Measurements from ENCODE around the gene C19orf53.
"Not testable (repeated sequence)": the region's sequence is repeated elsewhere in the genome, so short reads cannot be mapped to it uniquely, and the experiment has no call there.

C19orf53 gene

DNA sequence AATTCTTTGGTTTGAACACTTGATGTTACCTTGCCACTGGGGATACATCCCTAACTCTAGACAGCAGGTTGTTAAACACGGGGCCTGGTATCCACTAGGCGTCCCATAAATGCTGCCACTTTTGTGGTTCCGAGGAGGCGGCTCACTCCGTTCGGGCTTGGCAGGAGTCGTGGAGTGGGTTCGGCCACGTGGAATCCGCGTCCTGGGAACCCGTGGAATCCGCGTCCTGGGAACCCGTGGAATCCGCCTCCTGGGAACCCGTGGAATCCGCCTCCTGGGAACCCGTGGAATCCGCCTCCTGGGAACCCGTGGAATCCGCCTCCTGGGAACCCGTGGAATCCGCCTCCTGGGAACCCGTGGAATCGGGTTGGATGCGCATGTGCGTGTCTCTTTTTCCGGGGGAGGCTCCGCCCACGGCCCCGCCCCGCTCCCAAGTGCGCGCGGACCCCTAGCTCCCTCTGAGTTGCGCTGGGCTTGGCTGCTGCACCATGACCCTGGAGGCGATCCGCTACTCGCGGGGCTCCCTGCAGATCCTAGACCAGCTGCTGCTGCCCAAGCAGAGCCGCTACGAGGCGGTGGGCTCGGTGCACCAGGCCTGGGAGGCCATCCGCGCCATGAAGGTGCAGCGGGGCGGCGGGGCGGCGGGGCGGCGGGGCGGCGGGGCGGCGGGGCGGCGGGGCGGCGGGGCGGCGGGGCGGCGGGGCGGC lies 10.0 kb upstream of the C19orf53 start, which contains the start of gene MRI1:
Gene MRI1 (plus strand): TSS at position 422 of the 707 bp plus-strand sequence. CDS start 67 bp downstream, at position 489.
- peak; percentile 43 for DNase-seq

DNA sequence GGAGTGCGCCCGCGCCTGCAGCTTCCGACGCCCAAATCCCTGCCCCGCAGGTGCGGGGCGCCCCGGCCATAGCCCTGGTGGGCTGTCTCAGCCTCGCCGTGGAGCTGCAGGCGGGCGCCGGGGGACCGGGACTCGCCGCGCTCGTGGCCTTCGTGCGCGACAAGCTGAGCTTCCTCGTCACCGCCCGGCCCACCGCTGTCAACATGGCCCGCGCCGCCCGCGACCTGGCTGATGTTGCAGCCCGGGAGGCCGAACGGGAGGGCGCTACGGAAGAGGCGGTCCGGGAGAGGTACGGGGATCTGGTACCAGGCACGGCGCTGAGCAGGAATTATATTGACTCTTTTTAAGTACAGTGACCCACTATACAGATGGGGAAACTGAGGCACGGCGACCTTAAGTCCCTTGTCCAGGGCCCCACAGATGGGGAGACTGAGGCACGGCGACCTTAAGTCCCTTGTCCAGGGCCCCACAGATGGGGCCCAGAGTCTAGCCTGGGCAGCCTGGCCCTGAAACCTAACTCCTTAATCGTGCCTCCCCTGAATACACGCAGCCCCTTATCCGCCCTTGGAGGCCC lies 9.3 kb upstream of the C19orf53 start:
- DNase-seq: no peak

DNA sequence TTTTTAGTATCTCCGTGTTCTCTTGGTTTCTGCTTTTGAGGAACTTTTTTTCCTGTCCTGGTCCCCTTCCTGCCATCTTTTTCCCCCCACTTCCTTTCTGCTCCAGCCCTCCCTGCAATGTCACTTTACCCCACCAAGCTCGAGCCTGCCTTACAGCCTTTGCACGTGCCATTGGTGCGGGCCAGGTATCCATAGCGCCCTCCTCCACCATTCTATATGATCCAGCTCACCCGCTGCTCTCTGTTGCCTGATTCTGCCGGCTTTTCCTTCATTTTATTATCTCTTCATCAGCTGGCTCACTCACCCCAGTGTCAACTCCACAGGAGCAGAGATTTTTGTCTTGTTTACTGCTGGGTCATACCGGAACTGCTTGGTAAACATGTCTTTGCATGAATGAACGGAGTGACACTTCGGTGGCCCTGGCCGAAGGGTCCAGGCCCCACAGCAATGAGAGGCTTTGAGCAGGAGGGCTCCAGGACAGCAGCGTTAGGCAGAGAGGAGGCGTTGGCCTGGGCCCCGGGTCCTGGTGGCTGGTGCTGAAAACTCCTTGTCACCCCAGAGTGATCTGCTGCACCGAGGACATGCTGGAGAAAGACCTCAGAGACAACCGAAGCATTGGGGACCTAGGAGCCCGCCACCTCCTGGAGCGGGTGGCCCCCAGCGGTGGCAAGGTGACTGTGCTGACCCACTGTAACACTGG lies 8.7 kb upstream of the C19orf53 start:
- DNase-seq: no peak

DNA sequence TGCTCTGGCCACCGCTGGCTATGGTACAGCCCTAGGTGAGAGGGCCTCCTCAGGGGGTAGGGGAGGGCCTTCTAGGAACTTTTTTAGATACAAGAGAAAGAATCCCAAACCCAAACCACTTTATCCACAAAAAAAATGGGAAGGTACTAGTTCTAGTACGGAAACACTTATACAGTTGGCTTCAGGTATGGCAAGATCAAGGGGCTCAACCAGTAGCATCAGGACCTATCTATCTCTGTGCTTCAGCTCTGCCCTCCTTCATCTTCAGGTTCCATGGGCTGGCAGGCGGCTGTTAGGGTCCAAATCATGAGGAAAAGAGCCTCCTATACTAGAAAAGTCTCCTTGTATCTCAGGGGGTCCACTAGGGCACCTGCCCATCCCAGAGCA lies 8.2 kb upstream of the C19orf53 start:
- no peak for DNase-seq

DNA sequence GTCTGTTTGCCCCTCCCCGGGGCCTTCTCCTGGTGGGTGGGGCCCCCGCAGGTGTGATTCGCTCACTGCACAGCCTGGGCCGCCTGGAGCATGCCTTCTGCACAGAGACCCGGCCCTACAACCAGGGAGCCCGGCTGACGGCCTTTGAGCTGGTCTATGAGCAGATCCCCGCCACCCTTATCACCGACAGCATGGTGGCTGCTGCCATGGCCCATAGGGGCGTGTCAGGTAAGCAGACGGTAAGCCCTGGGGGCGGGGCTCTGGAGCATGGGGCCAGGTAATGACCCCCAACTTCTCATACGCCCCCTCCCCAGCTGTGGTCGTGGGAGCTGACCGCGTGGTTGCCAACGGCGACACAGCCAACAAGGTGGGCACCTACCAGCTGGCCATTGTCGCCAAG lies 5.7 kb upstream of the C19orf53 start:
- DNase-seq: no peak

DNA sequence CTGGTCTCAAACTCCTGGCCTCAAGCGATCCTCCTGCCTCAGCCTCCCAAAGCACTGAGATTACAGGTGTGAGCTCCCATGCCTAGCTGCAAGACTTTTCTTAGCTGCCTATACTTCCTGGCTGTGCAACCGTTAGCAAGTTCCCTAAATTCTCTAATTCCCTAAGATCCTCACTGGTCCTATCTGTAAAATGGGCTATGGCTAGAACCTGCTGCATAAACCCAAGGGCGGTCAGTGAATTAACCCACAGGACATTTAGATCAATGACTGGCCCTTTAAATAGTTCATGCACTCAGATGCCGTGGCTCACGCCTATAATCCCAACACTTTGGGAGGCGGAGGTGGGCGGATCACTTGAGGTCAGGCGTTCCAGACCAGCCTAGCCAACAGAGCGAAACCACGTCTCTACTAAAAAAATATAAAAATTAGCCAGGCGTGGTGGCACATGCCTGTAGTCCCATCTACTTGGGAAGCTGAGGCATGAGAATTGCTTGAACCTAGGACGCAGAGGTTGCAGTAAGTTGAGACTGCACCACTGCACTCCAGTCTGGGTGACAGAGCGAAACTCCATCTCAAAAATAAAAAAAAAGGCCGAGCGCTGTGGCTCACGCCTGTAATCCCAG lies 4.1 kb upstream of the C19orf53 start:
- DNase-seq: no peak

DNA sequence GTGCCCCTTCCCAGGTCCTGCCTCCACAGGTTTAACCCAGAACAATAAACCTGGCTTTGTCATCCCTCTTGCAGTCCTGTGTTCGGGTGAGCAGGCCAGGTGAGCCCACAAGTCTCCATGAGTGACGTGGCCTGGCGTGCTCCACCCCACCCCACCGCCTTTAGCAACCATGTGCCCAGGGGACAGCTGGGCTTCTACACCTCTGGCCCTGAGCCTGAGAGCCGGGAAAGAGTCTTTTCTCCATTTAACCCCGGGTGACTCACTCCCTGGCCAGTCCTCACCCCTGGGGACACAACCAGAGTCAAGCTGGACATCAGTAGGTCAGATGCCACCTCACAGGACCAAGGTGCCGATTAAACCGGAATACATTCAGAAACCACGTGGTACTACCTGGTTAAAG lies 4.1 kb downstream of the C19orf53 start:
- no peak for DNase-seq

DNA sequence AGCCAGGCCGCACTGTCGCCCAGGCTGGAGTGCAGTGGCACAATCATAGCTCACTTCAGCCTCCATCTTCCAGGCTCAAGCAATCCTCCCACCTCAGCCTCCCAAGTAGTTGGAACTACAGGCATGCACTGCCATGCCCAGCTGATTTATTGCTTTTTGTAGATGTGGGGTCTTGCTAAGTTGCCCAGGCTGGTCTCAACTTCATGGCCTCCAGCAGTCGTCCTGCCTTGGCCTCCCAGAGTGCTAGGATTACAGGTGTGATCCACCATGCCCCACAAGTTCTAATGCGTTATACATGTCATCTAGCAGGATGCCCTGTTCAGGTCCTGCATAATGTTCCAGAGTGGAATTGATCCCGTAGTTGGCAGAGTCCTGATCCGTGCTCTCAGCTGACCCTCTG lies 4.6 kb downstream of the C19orf53 start:
- no peak for DNase-seq

DNA sequence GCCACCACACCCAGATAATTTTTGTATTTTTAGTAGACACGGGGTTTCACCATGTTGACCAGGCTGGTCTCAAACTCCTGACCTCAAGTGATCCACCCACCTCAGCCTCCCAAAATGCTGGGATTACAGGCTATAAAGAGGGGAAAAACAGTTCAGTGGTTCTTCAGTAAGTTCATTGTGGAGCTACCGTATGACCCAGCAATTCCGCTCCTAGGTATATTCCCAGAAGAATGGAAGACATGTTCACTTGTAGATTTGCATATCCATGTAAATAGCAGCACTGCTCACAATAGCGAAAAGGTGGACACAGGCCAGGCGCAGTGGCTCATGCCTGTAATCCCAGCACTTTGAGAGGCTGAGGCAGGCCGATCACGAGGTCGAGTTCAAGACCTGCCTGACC lies 5.5 kb downstream of the C19orf53 start:
- not testable (repeated sequence) for DNase-seq

DNA sequence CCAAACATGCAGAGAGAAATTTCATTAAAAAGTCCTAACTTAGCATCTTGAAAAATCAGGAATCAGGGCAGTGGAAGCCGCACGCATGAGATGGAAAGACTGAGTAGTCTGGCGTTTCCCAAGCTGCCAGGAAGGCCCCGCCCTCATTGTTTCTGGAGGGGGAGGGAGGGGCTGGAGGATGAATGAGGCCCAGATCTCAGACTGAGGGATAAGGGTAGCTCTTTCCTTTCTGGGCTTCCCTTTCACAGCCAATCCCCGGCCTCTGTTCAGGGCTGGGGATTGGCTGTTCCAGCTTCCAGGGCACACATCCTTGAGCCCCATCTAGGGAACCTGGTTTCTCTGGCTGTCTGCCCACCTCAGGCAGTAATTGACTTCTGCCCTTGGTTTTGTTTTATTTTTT lies 7.3 kb downstream of the C19orf53 start:
- DNase-seq: no peak

DNA sequence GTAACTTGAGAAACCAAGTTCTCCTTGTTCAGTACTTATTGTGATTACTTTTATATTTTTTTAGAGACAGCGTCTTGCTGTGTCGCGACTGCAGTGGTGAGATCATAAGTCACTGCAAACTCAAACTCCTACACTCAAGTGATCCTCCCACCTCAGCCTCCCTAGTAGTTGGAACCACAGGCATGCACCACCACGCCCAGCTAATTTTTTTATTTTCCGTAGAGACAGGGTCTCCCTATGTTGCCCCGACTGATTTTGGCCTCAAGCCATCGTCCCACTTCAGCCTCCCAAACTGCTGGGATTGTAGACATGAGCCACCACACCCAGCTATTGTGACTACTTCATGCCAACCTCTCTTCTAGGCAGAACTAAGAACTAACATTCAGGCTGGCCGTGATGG lies 8.3 kb downstream of the C19orf53 start:
- DNase-seq: no peak

DNA sequence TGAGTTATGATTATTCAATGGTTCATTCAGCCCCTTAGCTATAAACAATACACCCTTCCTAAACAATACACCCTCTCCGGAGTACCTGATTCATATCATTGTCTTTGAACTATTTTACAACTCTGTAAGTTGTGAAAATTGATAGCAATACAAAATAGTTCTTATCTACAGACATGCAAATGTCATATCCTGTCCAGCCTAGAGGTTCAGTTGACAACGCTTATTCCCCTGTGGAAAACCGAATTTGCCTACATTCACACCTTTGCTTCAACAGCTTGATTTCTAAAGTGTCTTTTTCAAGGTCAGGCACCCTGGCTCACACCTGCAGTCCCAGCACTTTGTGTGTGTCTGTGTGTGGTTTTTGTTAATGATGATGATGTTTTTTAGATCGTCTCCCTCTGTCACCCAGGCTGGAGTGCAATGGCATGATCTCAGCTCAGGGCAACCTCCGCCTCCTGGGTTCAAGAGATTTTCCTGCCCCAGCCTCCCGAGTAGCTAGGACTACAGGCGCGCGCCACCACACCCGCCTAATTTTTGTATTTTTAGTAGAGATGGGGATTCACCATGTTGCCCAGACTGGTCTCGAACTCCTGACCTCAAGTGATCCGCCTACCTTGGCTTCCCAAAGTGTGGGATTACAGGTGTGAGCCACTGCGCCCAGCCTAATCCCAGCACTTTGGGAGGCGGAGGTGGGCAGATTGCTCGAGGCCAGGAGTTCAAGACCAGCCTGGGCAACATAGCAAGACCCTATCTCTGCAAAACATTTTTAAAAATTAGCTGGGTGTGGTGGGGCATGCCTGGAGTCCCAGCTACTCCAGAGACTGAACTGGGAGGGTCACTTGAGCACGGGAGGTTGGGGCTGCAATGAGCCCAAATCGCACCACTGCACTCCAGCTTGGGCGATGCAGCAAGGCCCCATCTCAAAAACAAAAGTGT lies 9.6 kb downstream of the C19orf53 start:
- DNase-seq: no peak

DNA sequence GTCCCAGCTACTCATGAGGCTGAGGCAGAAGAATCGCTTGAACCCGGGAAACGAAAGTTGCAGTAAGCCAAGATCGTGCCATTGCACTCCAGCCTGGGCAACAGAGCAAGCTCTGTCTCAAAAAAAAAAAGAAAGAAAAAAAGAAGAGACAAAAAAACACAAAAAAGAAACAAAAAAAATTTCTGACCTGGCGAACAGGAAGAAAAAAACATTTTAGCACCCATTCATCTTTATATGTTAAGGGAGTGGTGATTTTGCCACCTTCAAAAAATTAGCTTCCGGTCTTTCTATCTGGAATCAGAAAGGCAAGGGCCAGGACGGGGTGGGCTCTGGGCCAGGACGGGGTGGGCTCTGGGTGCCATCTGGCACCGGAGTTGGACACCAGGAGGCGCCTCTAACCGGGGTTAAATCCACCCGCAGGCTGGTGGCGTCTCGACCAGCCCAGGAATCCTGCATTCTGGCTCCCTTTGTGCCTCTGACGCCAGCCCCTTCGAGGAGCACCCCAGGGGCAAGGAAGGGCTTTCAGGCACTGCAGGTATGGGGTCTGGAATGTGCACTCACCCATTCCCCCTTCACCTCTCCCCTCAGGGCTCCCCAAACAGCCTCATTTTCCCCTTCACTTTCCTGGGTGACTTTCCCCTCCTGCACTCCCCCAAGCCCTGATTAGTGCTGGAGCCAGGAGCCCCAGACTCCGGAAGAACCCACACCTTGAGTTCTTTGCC lies 10.6 kb downstream of the C19orf53 start:
- peak; percentile 63 for DNase-seq

DNA sequence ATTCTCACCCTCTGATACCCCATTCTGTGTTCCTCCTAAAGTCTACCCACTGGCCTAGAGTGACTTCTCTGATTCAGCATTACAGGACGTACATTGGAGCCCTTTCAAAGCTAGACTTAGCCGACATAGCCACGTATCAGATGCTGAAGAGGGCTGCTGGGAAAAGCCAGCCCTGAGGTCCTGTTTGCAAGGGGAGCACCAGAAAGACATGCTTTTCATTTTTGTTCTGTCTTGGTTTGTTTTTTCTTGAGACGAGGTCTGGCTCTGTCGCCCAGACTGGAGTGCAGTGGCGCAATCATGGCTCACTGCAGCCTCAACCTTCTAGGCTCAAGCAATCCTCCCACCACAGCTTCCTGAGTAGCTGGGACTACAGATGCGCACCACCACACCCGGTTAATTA lies 14.7 kb downstream of the C19orf53 start:
- DNase-seq: no peak

DNA sequence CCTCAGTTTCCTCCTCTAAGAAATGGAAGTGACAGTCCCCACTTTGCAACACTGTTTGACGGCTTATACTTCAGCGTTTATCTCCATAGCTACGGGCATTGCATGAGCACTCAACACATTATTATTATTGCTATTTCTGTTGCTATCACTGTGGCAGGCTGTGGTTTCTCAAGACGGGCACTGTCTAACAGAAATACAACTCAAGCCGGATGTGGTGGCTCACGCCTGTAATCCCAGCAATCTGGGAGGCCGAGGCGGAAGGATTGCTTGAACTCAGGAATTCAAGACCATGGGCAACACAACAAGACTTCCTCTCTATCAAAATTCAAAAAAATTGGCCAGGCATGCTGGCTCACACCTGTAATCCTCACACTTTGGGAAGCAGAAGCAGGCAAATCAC lies 16.1 kb downstream of the C19orf53 start:
- DNase-seq: no peak

DNA sequence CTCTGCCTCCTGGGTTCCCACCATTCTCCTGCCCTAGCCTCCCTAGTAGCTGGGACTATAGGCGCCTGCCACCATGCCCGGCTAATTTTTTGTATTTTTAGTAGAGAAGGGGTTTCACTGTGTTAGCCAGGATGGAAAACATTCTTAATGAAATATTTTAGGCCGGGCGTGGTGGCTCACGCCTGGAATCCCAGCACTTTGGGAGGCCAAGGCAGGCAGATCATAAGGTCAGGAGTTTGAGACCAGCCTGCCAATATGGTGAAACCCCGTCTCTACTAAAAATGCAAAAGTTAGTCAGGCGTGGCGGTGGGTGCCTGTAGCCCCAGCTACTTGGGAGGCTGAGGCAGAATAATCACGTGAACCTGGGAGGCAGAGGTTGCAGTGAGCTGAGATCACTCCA lies 19.1 kb downstream of the C19orf53 start:
- not testable (repeated sequence) for DNase-seq

DNA sequence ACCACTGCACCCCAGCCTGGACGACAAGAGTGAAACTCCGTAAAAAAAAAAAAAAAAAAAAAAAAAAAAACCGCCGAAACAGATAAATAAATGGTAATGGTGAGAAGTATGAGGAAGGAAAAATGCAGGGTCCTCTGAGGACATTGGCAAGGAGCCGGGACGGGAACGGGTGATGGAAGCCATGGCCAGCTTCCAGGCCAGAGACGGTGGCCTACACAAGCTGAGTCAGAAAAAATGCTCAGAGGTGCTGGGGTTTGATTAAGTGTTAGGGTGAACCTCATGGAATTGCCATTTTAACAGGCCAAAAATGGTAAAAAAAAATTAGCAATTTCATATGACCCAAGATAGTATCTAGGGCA lies 20.1 kb downstream of the C19orf53 start:
- DNase-seq: no peak

DNA sequence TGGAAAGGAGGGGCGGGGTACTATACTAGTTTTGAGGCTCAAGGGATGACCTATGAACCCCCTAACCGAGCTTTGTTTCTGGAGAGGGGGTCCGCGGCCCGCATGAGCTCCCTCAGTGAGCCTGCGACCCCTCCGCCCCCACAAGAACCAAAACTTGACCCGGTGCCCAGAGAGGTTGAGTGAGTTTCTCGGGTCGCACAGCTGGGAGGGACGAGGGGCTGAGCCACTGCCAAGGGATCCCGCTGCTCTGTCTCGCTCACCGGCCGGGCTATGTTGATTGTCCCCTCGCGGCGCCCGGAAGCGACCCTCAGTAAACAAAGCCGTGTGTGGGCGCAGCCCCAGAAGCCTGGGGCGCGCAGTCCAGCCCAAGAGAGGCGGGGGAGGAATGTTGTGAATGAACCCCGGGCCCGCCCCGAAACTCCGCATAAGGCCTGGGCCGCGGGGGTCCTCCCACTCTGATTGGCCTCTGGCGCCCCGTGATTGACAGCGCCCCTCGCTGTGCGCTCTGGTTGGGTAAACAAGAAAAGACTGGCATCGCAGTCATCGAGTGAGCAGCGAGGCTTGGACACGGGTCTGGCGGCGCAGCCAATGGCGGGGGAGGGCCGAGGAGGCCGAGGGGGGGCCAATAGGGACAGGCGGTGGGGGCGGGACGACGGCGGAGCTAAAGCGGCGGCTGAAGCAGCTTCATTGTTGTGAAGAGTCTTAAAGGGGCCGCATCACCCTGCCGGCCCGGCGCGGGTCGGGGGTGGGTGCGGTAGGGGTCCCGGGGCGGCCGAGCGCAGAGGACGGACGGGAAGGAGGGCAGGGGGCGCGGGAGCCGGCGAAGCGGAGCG lies 20.7 kb downstream of the C19orf53 start, which contains the start of gene ZSWIM4:
Gene ZSWIM4 (plus strand): TSS at position 687 of the 833 bp plus-strand sequence. CDS start 206 bp downstream, outside the sequence.
- DNase-seq: peak; percentile 92

DNA sequence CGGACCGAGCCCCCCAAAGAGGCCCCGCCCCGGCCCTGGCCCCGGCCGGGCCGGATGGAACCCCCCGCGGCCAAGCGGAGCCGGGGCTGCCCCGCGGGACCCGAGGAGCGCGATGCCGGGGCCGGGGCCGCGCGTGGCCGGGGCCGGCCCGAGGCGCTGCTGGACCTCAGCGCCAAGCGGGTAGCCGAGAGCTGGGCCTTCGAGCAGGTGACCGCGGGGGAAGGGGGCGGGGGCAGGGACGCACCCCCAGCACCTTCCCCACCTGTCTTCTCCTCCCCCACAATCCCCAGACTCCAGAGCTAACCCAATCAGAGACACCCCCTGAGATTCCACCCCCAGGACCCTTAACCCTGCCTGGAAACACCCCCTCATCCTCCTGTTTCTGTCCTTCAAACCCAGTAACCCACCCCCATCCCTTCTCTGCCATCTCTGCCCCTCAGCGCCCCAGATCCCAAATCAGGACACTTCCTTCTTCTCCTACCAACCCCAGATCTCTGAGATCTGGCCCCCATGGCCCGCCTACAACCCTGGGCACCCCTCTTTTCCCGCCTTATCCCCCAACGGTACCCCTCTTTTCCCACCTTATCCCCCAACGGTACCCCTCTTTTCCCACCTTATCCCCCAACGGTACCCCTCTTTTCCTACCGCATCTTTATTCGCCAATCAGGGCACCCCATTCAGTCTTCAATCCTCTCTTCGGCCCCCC lies 21.5 kb downstream of the C19orf53 start:
- DNase-seq: no peak
